PC-9 (cell line): ENCODE results near the gene MICAL3.

Experiments used
- EZH2 ChIP-seq: fragments of 200-600 bp; sonication (generic); IDR thresholded peaks from 2 replicates; pipeline ENCODE4 v1.8.0; 2017; ENCODE audit warnings: antibody characterized with exemption, low read depth
- TF ChIP-seq, protein P1 (sequence below): fragments of 200-600 bp; sonication (generic); conservative IDR thresholded peaks from 2 replicates; pipeline ENCODE4 v1.6.1; 2017; ENCODE audit warnings: mixed run types, antibody characterized with exemption, mild to moderate bottlenecking, moderate library complexity

DNA sequence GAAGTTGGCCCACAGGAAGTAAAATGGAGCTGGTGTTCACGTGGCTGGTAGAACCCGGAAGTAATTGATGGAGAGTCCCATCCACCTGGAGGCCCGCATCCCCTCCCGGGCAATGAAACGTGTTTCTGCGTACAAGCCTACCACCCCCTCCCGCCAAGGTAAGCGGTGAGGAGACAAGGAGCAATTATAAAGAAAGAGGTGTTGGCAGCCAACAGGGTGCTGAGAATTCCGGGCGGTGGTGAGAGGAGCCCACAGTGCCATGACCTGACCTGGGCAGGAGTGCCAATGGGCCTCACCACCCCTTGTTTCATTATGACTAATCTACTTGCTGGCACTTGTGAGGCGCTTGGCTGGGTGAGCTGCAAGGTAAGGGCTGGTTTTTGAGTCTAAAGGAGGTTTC, 166.3 kb downstream of the MICAL3 start:
- TF ChIP-seq, protein P1, sequence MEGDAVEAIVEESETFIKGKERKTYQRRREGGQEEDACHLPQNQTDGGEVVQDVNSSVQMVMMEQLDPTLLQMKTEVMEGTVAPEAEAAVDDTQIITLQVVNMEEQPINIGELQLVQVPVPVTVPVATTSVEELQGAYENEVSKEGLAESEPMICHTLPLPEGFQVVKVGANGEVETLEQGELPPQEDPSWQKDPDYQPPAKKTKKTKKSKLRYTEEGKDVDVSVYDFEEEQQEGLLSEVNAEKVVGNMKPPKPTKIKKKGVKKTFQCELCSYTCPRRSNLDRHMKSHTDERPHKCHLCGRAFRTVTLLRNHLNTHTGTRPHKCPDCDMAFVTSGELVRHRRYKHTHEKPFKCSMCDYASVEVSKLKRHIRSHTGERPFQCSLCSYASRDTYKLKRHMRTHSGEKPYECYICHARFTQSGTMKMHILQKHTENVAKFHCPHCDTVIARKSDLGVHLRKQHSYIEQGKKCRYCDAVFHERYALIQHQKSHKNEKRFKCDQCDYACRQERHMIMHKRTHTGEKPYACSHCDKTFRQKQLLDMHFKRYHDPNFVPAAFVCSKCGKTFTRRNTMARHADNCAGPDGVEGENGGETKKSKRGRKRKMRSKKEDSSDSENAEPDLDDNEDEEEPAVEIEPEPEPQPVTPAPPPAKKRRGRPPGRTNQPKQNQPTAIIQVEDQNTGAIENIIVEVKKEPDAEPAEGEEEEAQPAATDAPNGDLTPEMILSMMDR: no peak
- TF ChIP-seq EZH2: no peak
